GM19023 (cell line): Measurements from ENCODE around the gene ANKRD66.

ENCODE experiments used
- ATAC-seq: cut with Tn5 transposase; IDR thresholded peaks from one replicate; pipeline ENCODE4 v1.9.1; 2021; ENCODE audit warnings: mild to moderate bottlenecking, moderate library complexity; ENCODE audit not compliant: unreplicated experiment

Gene ANKRD66

GRCh38 chr6:46789434-46790354 lies 43.0 kb downstream of the ANKRD66 start:
- ATAC-seq, result no peak

- no peak for ATAC-seq
These were observed 43.7 kb downstream of the ANKRD66 start for GRCh38 chr6:46790355-46790874.

- no peak for ATAC-seq
These were observed 45.9 kb downstream of the ANKRD66 start for GRCh38 chr6:46792635-46793034.

- no peak for ATAC-seq
These were observed 46.4 kb downstream of the ANKRD66 start, which contains the start of gene MEP1A for GRCh38 chr6:46793138-46793537. Gene MEP1A, plus strand, starts transcription at chr6:46793389. Its CDS starts 10 bp downstream, at chr6:46793399.

GRCh38 chr6:46794068-46794467 lies 47.3 kb downstream of the ANKRD66 start:
- no peak for ATAC-seq

- no peak for ATAC-seq
These were observed 49.1 kb downstream of the ANKRD66 start for GRCh38 chr6:46795816-46796215.

GRCh38 chr6:46796848-46797580 lies 50.3 kb downstream of the ANKRD66 start:
- ATAC-seq, result no peak

GRCh38 chr6:46799657-46800056 lies 52.9 kb downstream of the ANKRD66 start:
- no peak for ATAC-seq

- no peak for ATAC-seq
These were observed 62.1 kb downstream of the ANKRD66 start for GRCh38 chr6:46808806-46809205.
